Stomach (tissue), 4 donors: ENCODE results near the gene EDIL3.

Source experiments
- POLR2A ChIP-seq, 4 donors: fragments of 450-650 bp; IDR thresholded peaks; one replicate each; pipeline ENCODE4 v1.6.1; 2016; ENCODE audit warnings: antibody characterized with exemption in 4 of 4, control low read depth in 2 of 4, mild to moderate bottlenecking in 1 of 4, moderate library complexity in 1 of 4
- POLR2AphosphoS5 ChIP-seq, 3 donors: sonication (generic); formaldehyde crosslinking; IDR thresholded peaks; one replicate each; pipeline ENCODE4 v1.6.1; 2016; ENCODE audit warnings: antibody characterized with exemption in 3 of 3
- TF ChIP-seq, protein P1 (sequence below), 7 experiments: fragments of 450-650 bp in 4 of 7; fragments of 200-600 bp in 3 of 7; sonication (generic) in 3 of 7; IDR thresholded peaks; one replicate each; pipeline ENCODE4 v1.5.1; 2016 to 2019; ENCODE audit warnings: antibody characterized with exemption in 7 of 7, control low read depth in 2 of 7, mild to moderate bottlenecking in 1 of 7

DNA sequence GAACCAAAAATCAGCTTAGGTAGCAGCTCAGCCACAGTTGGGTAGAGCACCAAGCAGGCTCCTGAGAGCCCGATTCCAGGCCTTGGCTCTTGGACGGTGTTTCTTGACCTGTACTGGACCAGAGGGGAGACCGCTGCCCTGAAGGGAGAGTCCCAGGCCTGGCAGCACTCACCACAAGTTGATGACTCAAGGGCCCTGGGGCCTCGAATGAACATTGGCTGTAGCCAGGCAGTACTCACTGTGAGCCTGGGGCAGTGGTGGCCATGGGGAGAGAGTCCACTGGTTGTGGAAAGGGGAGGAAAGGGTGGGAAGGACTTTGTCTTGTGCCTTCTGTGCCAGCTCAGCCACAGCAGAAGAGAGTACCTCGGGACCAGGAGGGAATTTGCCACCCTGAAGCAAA, 166.1 kb downstream of the EDIL3 start:
- TF ChIP-seq POLR2AphosphoS5 (IDR thresholded peaks at IDR 0.05) = no peak
- TF ChIP-seq, protein P1, sequence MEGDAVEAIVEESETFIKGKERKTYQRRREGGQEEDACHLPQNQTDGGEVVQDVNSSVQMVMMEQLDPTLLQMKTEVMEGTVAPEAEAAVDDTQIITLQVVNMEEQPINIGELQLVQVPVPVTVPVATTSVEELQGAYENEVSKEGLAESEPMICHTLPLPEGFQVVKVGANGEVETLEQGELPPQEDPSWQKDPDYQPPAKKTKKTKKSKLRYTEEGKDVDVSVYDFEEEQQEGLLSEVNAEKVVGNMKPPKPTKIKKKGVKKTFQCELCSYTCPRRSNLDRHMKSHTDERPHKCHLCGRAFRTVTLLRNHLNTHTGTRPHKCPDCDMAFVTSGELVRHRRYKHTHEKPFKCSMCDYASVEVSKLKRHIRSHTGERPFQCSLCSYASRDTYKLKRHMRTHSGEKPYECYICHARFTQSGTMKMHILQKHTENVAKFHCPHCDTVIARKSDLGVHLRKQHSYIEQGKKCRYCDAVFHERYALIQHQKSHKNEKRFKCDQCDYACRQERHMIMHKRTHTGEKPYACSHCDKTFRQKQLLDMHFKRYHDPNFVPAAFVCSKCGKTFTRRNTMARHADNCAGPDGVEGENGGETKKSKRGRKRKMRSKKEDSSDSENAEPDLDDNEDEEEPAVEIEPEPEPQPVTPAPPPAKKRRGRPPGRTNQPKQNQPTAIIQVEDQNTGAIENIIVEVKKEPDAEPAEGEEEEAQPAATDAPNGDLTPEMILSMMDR (IDR thresholded peaks at IDR 0.05) = no peak
- TF ChIP-seq POLR2A (IDR thresholded peaks at IDR 0.05) = no peak
